C4-2B (cell line): Measurements from ENCODE around the gene CROCC.
"Not testable (repeated sequence)": the region's sequence is repeated elsewhere in the genome, so short reads cannot be mapped to it uniquely, and the experiment has no call there.

Experiments
- CTCF ChIP-seq: fragments of 450-650 bp; conservative IDR thresholded peaks from 2 replicates; pipeline ENCODE4 v1.5.1; 2017; ENCODE audit warnings: mild to moderate bottlenecking
- ZFX ChIP-seq: fragments of 450-650 bp; IDR thresholded peaks from 2 replicates; pipeline ENCODE4 v1.6.1; 2017

- not testable (repeated sequence) for TF ChIP-seq CTCF, ZFX
Measured at GRCh38 chr1:16873076-16873879, 48.5 kb upstream of the CROCC start.
